ENCODE measurements around the gene DNAJB11.
"Not testable (repeated sequence)": the region's sequence is repeated elsewhere in the genome, so short reads cannot be mapped to it uniquely, and the experiment has no call there.

DNAJB11 gene

DNA sequence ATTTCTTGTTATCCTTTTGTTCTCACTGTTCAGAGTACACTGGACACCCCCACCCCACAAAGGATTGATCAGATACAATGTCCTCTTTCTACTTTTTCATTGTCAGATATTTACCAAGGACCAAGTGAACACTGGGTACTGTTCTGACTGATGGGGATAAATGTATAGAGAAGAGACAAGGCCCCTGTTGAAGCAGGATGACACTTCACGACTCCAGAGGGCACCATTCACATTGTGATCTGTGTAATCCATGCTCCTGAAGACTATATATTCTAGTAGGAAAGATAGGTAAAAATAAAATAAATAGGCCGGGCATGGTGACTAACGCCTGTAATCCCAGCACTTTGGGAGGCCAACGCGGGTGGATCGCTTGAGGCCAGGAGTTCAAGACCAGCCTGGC, 19.1 kb upstream of the DNAJB11 start:
- H3K4me3 ChIP-seq (ENCODE audit: control insufficient read depth, low read depth, low read length) = no peak overlapping the region
- TF ChIP-seq, protein P1, sequence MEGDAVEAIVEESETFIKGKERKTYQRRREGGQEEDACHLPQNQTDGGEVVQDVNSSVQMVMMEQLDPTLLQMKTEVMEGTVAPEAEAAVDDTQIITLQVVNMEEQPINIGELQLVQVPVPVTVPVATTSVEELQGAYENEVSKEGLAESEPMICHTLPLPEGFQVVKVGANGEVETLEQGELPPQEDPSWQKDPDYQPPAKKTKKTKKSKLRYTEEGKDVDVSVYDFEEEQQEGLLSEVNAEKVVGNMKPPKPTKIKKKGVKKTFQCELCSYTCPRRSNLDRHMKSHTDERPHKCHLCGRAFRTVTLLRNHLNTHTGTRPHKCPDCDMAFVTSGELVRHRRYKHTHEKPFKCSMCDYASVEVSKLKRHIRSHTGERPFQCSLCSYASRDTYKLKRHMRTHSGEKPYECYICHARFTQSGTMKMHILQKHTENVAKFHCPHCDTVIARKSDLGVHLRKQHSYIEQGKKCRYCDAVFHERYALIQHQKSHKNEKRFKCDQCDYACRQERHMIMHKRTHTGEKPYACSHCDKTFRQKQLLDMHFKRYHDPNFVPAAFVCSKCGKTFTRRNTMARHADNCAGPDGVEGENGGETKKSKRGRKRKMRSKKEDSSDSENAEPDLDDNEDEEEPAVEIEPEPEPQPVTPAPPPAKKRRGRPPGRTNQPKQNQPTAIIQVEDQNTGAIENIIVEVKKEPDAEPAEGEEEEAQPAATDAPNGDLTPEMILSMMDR (IDR thresholded peaks at IDR 0.05; ENCODE audit: control insufficient read depth, insufficient read depth, low read depth, low read length, missing control alignments) = no peak
- DNase-seq (ENCODE audit: low read depth) = no peak

DNA sequence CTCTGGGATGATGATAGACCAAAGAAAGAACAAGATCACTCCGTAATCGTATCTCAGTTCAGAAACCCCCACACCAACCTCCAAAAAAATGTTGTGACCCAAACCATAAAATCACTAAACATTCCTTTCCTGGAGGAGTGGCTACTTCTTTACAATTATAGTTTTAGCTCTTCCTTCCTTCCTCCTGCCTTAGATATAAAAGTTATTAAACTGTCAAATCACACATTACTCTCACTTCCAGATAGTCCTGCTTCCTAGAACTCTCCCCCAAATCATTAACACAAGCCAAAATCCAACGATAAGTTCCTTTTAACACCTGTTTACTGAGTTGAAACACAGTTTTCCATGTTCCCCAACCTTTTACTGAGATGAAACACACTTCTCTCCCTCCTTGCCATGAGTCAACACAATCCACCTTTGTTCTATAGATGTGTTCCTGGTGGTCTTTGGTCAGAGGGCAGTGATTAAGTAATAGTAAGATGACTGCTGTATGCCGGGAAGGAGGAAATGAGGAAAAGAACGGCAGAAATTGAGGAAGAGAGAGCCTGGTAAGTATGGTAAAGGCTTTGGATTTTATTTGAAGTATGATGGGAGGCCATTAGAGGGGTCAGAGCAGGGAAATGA, 18.0 kb upstream of the DNAJB11 start:
- TF ChIP-seq, protein P1 (IDR thresholded peaks at IDR 0.05; ENCODE audit: control insufficient read depth, insufficient read depth, low read depth, low read length, missing control alignments) = no peak
- H3K4me3 ChIP-seq (ENCODE audit: control insufficient read depth, low read depth, low read length) = no peak overlapping the region
- no peak for DNase-seq (ENCODE audit: low read depth)

DNA sequence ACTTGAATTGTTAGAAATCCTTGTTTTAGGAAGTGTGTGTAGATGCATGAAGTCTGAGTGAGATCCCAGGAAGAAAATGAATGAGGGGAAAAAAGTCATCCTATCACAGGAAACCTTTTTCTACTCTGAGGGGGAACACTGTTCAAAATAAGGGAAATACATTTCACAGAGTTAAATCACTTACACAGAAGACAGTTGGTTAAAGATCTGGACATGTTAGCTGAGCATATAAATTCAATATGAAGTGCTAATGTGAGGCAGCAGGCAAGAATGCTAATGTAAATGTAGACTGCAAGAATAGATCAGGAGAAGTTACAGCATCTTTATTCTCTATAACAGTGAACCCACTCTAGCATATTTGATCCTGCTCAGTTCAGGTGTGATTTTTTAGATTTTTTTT, 5.9 kb upstream of the DNAJB11 start:
- no peak for DNase-seq (ENCODE audit: low read depth)
- H3K4me3 ChIP-seq (ENCODE audit: control insufficient read depth, low read depth, low read length) = no peak overlapping the region

DNA sequence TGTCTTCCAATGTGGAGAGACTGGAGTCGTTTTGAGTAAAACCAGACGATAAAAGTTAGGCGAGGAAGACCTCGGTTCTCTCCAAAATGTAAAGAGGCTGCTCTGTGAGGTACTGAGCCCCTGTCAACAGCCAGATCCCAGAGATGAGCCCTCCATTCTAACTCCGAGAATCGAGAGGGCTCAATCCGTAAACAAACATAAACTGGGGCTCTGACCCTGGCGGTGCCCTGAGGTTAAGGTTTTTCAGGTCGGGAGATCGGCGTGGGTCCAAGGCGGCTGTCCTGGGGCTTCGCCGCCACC, 3.8 kb upstream of the DNAJB11 start:
- peak overlapping the region; percentile 97 for H3K4me3 ChIP-seq (ENCODE audit: control insufficient read depth, low read depth, low read length)
- TF ChIP-seq, protein P1 (IDR thresholded peaks at IDR 0.05; ENCODE audit: control insufficient read depth, insufficient read depth, low read depth, low read length, missing control alignments) = no peak
- no peak for DNase-seq (ENCODE audit: low read depth)

More for the DNA sequence above, 5.9 kb upstream of the DNAJB11 start:
- TF ChIP-seq, protein P1 (IDR thresholded peaks at IDR 0.05; ENCODE audit: control insufficient read depth, insufficient read depth, low read depth, low read length, missing control alignments) = no peak

DNA sequence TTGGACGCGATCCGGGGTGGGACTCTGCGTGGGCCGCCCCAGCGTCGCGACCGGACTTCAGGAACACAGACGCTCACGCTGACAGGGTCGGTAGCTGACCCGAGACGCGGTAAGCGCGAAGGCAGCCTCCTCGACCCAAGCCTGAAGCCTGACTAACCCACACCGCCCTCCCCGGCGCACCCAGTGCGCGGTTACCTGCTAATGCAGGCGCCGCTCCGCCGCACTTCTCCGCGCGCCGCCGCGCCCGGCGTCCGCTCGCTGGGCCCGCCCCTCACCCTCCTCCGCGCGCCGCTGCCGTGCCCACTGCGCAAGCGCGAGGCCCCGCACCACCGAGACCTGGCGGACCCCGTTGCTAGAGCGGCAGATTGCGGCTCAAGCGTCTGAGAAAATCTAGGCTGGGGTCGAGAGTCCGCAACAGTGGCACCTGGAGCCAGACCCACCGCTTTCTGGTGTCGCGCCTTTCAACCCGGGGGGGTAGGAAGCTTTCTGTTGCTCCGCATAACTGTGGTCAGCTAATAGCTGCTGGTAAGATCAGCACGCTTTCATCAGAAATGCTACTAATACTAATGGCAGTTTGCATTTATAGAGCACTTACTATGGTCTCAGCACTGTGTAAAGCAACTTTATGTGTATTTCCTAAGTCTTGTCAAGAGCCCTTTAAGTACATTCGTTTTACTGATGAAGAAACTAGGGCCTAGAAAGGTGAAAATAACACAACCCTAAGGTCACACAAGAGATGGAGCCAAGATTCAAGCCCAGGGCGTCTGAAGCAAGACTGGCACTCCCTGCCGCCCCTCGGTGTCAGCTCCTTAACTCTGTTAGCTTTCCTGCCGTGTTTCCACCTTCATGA, 3.2 kb upstream of the DNAJB11 start, which contains the start of gene TBCCD1:
TSS of gene TBCCD1 (minus strand) at position 268 of the 850 bp plus-strand sequence. CDS start 3,010 bp downstream, outside the sequence.
- TF ChIP-seq, protein P1 (IDR thresholded peaks at IDR 0.05; ENCODE audit: control insufficient read depth, insufficient read depth, low read depth, low read length, missing control alignments) = no peak
- peak; percentile 29 for DNase-seq (ENCODE audit: low read depth)
- peak within 1 kb of the TSS; percentile 97 for H3K4me3 ChIP-seq (ENCODE audit: control insufficient read depth, low read depth, low read length)

DNA sequence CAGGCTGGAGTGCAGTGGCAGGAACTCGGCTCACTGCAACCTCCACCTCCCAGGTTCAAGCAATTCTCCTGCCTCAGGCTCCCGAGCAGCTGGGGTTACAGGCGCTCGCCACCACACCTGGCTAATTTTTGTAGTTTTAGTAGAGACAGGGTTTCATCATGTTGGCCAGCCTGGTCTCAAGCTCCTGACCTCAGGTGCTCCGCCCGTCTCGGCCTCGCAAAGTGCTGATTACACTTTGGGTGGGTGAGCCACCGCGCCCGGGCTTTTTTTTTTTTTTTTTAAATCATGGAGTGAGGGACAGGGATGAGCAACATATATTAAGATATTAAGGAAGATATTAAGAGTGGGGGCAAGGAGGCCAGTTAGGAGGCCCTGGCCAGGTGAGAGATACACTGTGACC, 1.2 kb upstream of the DNAJB11 start:
- DNase-seq (ENCODE audit: low read depth); H3K4me3 ChIP-seq (ENCODE audit: control insufficient read depth, low read depth, low read length): not testable (repeated sequence)

DNA sequence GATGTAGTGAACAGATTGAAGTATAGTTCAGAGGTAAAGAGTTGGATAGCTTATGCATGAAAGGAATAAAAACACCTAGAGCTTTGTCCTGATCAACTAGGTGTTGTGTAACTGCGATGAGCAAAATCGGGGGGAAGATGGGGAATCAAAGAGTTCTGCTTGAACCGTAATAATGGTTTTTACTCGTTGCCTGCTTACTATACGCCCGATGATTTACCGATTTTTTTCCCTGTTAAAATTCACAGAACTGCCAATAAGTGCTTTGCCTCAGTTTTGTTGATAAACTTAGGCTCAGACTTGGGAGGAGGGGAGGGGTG, 783 bp upstream of the DNAJB11 start:
- TF ChIP-seq, protein P1 (IDR thresholded peaks at IDR 0.05; ENCODE audit: control insufficient read depth, insufficient read depth, low read depth, low read length, missing control alignments) = no peak
- no peak for DNase-seq (ENCODE audit: low read depth)
- H3K4me3 ChIP-seq (ENCODE audit: control insufficient read depth, low read depth, low read length) = peak overlapping the region; percentile 69
